Left ventricle myocardium inferior (tissue), 1 donor: Measurements from ENCODE around the gene HSD17B10. TPM values are rescaled to one million over a fixed set of nuclear protein-coding genes. Genes with fewer than 3 reads are reported as not detected.
"Not testable (repeated sequence)": the region's sequence is repeated elsewhere in the genome, so short reads cannot be mapped to it uniquely, and the experiment has no call there.

ENCODE experiments used
- DNase-seq: peaks from one replicate; pipeline ENCODE4 v3.0.0-alpha.2; 2020
- H3K27ac ChIP-seq: fragments of 200-600 bp; replicated peaks from 2 replicates; pipeline ENCODE4 v1.8.0; 2021
- H3K27me3 ChIP-seq: fragments of 200-600 bp; 2 replicates; pipeline ENCODE4 v1.8.0; 2021; ENCODE audit warnings: low read depth
- H3K36me3 ChIP-seq: fragments of 200-600 bp; 2 replicates; pipeline ENCODE4 v1.8.0; 2021
- H3K4me1 ChIP-seq: fragments of 200-600 bp; 2 replicates; pipeline ENCODE4 v1.8.0; 2021
- H3K4me3 ChIP-seq: fragments of 200-600 bp; 2 replicates; pipeline ENCODE4 v1.8.0; 2021; ENCODE audit warnings: mild to moderate bottlenecking, moderate library complexity
- H3K9me3 ChIP-seq: fragments of 200-600 bp; replicated peaks from 2 replicates; pipeline ENCODE4 v1.8.0; 2021
- CTCF ChIP-seq: fragments of 200-600 bp; IDR thresholded peaks from 2 replicates; pipeline ENCODE4 v1.8.0; 2021; ENCODE audit warnings: antibody characterized with exemption, mild to moderate bottlenecking, borderline replicate concordance
- intact Hi-C: fragments of 100-400 bp; cut with micrococcal nuclease; formaldehyde crosslinking; loops from one replicate; pipeline ENCODE4 v1.11.0; 2022
- total RNA-seq: library from RNA; stranded (reverse); fragmentation: NEBNext Ultra II Directional; extraction: Animal tissue kit (Norgen Biotek cat#: 25700); gene quantifications from one replicate; pipeline ENCODE4 v1.2.1, GENCODE V29; 2021
- donor health status: DM: no; HTN: yes; CAD: no; lungs with severe emphysema.

The HSD17B10 gene
- total RNA-seq, 1 donor from 2014 or later = 109 TPM

- peak within 1 kb of the TSS; percentile 93 for H3K27ac ChIP-seq
- no peaks in the 10 kb centered on the region for H3K9me3 ChIP-seq
- DNase-seq = peak; percentile 94
- H3K36me3 ChIP-seq = no peaks in the 10 kb centered on the region
- H3K4me1 ChIP-seq = peaks cover 24% of the 10 kb centered on the region
- no peaks in the 10 kb centered on the region for H3K27me3 ChIP-seq
- intact Hi-C loops = no loop called here
- no peak for TF ChIP-seq CTCF
- peak within 1 kb of the TSS; percentile 76 for H3K4me3 ChIP-seq
These were observed 11.9 kb downstream of the HSD17B10 start, which contains the start of gene SMC1A for GRCh38 chrX:53422086-53422860. SMC1A (minus strand) TSS chrX:53422654; CDS start chrX:53422600, 54 bp downstream.

- H3K27me3 ChIP-seq = no peaks in the 10 kb centered on the region
- no peak for DNase-seq
- peak overlapping the region; percentile 93 for H3K27ac ChIP-seq
- no peak for TF ChIP-seq CTCF
- H3K9me3 ChIP-seq = no peaks in the 10 kb centered on the region
- intact Hi-C loops = no loop called here
- no peaks in the 10 kb centered on the region for H3K36me3 ChIP-seq
- H3K4me3 ChIP-seq = peak overlapping the region; percentile 76
- peaks cover 24% of the 10 kb centered on the region for H3K4me1 ChIP-seq
These were observed 12.4 kb downstream of the HSD17B10 start for GRCh38 chrX:53421772-53422085.

GRCh38 chrX:53421125-53421524 lies 13.0 kb downstream of the HSD17B10 start:
- DNase-seq = no peak
- intact Hi-C loops = no loop called here
- no peaks in the 10 kb centered on the region for H3K27me3 ChIP-seq
- peaks cover 24% of the 10 kb centered on the region for H3K4me1 ChIP-seq
- H3K36me3 ChIP-seq = no peaks in the 10 kb centered on the region
- H3K9me3 ChIP-seq = no peaks in the 10 kb centered on the region
- H3K4me3 ChIP-seq = peak overlapping the region; percentile 76
- no peak for TF ChIP-seq CTCF
- no peak overlapping the region for H3K27ac ChIP-seq

GRCh38 chrX:53420351-53420750 lies 13.8 kb downstream of the HSD17B10 start:
- DNase-seq, H3K9me3 ChIP-seq, H3K27ac ChIP-seq, H3K27me3 ChIP-seq, intact Hi-C loops, H3K36me3 ChIP-seq, H3K4me3 ChIP-seq: not testable (repeated sequence)
- H3K4me1 ChIP-seq = peaks cover 24% of the 10 kb centered on the region

- intact Hi-C loops = no loop called here
- H3K9me3 ChIP-seq = no peaks in the 10 kb centered on the region
- no peak overlapping the region for H3K27ac ChIP-seq
- no peaks in the 10 kb centered on the region for H3K4me1 ChIP-seq
- no peaks in the 10 kb centered on the region for H3K27me3 ChIP-seq
- H3K4me3 ChIP-seq = no peak overlapping the region
- peaks cover 65% of the 10 kb centered on the region for H3K36me3 ChIP-seq
- DNase-seq = no peak
- TF ChIP-seq CTCF = no peak
These were observed 21.7 kb downstream of the HSD17B10 start for GRCh38 chrX:53412446-53412845.

GRCh38 chrX:53403535-53403934 lies 30.6 kb downstream of the HSD17B10 start:
- H3K36me3 ChIP-seq = peaks cover 72% of the 10 kb centered on the region
- no peak for TF ChIP-seq CTCF
- no peaks in the 10 kb centered on the region for H3K27me3 ChIP-seq
- no peak overlapping the region for H3K4me3 ChIP-seq
- DNase-seq = no peak
- no peaks in the 10 kb centered on the region for H3K9me3 ChIP-seq
- intact Hi-C loops = no loop called here
- H3K4me1 ChIP-seq = no peaks in the 10 kb centered on the region
- H3K27ac ChIP-seq = no peak overlapping the region
